MM.1S (cell line): ENCODE results near the gene PRKCH.

ENCODE experiments used
- DNase-seq: peaks from one replicate; pipeline ENCODE4 v3.0.0-alpha.2; 2015
- H2AFZ ChIP-seq: fragments of 300-600 bp; sonication (generic); 2 replicates; pipeline ENCODE4 v1.6.0; 2016; ENCODE audit warnings: antibody characterized with exemption, low read length
- H3F3A ChIP-seq: fragments of 300-600 bp; sonication (generic); 2 replicates; pipeline ENCODE4 v1.6.1; 2016; ENCODE audit warnings: mild to moderate bottlenecking, antibody characterized with exemption, low read length, moderate library complexity, mixed read lengths; ENCODE audit not compliant: insufficient read depth
- H3K27ac ChIP-seq: fragments of 300-600 bp; sonication (generic); 2 replicates; pipeline ENCODE4 v1.5.1; 2016; ENCODE audit warnings: mild to moderate bottlenecking, low read length
- H3K27me3 ChIP-seq: fragments of 300-600 bp; sonication (generic); replicated peaks from 2 replicates; pipeline ENCODE4 v1.6.0; 2016; ENCODE audit warnings: low read length; ENCODE audit not compliant: insufficient read depth
- H3K36me3 ChIP-seq: fragments of 300-600 bp; sonication (generic); replicated peaks from 2 replicates; pipeline ENCODE4 v1.6.1; 2016; ENCODE audit warnings: mild to moderate bottlenecking, low read length, mixed read lengths; ENCODE audit not compliant: insufficient read depth
- H3K4me1 ChIP-seq: fragments of 300-600 bp; sonication (generic); 2 replicates; pipeline ENCODE4 v1.6.1; 2016; ENCODE audit warnings: low read length, mixed read lengths
- H3K4me2 ChIP-seq: fragments of 300-600 bp; sonication (generic); 2 replicates; pipeline ENCODE4 v1.6.0; 2016; ENCODE audit warnings: low read depth, low read length
- H3K4me3 ChIP-seq: fragments of 300-600 bp; sonication (generic); 2 replicates; pipeline ENCODE4 v1.5.1; 2016; ENCODE audit warnings: low read length, mixed read lengths
- H3K79me2 ChIP-seq: fragments of 300-600 bp; sonication (generic); 2 replicates; pipeline ENCODE4 v1.6.1; 2016; ENCODE audit warnings: mixed run types, low read length, mixed read lengths
- H3K9ac ChIP-seq: fragments of 300-600 bp; sonication (generic); 2 replicates; pipeline ENCODE4 v1.6.1; 2016; ENCODE audit warnings: low read length, mixed read lengths
- H3K9me2 ChIP-seq: fragments of 300-600 bp; sonication (generic); replicated peaks from 2 replicates; pipeline ENCODE4 v1.6.1; 2016; ENCODE audit warnings: mild to moderate bottlenecking, low read length, mixed read lengths; ENCODE audit not compliant: insufficient read depth
- H3K9me3 ChIP-seq: fragments of 300-600 bp; sonication (generic); replicated peaks from 2 replicates; pipeline ENCODE4 v1.6.1; 2016; ENCODE audit warnings: mild to moderate bottlenecking, low read length, mixed read lengths; ENCODE audit not compliant: insufficient read depth
- H4K20me1 ChIP-seq: fragments of 300-600 bp; sonication (generic); 2 replicates; pipeline ENCODE4 v1.6.1; 2016; ENCODE audit warnings: mild to moderate bottlenecking, low read length, moderate library complexity, mixed read lengths; ENCODE audit not compliant: insufficient read depth
- EZH2 ChIP-seq: fragments of 300-600 bp; sonication (generic); optimal IDR thresholded peaks from 2 replicates; pipeline ENCODE3; 2017; ENCODE audit warnings: low read depth, mild to moderate bottlenecking, antibody characterized with exemption, low read length, mixed read lengths
- EZH2phosphoT487 ChIP-seq: fragments of 300-600 bp; sonication (generic); IDR thresholded peaks from 2 replicates; pipeline ENCODE4 v1.6.1; 2018; ENCODE audit warnings: antibody characterized with exemption, low read length
- TF ChIP-seq, protein P1 (sequence below): fragments of 300-600 bp; sonication (generic); IDR thresholded peaks from 2 replicates; pipeline ENCODE4 v1.5.1; 2016; ENCODE audit warnings: antibody characterized with exemption, low read length, mixed read lengths

Gene PRKCH

DNA sequence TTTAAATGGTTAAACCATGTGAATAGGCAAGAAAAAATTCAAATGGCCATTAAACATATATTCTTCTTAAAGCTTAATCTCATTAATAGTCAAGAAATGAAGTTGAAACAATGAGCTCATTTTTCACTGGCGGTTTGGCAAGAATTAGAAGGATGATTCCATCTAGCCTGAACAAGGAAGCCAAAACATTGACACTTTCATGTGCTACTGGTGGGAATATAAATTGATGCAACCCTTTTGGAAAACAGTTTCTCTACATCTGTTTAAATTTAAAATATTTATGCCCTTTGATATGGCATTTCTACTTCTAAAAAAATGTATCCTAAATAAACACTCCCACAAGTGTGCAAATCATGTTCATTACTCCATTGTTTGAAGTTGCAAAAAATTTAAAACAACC is 199.2 kb downstream of the PRKCH start:
- TF ChIP-seq, protein P1, sequence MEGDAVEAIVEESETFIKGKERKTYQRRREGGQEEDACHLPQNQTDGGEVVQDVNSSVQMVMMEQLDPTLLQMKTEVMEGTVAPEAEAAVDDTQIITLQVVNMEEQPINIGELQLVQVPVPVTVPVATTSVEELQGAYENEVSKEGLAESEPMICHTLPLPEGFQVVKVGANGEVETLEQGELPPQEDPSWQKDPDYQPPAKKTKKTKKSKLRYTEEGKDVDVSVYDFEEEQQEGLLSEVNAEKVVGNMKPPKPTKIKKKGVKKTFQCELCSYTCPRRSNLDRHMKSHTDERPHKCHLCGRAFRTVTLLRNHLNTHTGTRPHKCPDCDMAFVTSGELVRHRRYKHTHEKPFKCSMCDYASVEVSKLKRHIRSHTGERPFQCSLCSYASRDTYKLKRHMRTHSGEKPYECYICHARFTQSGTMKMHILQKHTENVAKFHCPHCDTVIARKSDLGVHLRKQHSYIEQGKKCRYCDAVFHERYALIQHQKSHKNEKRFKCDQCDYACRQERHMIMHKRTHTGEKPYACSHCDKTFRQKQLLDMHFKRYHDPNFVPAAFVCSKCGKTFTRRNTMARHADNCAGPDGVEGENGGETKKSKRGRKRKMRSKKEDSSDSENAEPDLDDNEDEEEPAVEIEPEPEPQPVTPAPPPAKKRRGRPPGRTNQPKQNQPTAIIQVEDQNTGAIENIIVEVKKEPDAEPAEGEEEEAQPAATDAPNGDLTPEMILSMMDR: no peak
- TF ChIP-seq EZH2phosphoT487: no peak
- TF ChIP-seq EZH2: no peak
- DNase-seq: no peak
- no peaks in the 10 kb centered on the region for H3F3A ChIP-seq
- no peak overlapping the region for H3K4me2 ChIP-seq
- no peak overlapping the region for H2AFZ ChIP-seq
- H3K9me2 ChIP-seq: no peaks in the 10 kb centered on the region
- no peak overlapping the region for H3K27ac ChIP-seq
- H4K20me1 ChIP-seq: no peaks in the 10 kb centered on the region
- no peak overlapping the region for H3K4me3 ChIP-seq
- no peaks in the 10 kb centered on the region for H3K36me3 ChIP-seq
- no peaks in the 10 kb centered on the region for H3K9me3 ChIP-seq
- no peaks in the 10 kb centered on the region for H3K79me2 ChIP-seq
- H3K4me1 ChIP-seq: peaks cover 10% of the 10 kb centered on the region
- no peaks in the 10 kb centered on the region for H3K27me3 ChIP-seq
- H3K9ac ChIP-seq: no peak overlapping the region

DNA sequence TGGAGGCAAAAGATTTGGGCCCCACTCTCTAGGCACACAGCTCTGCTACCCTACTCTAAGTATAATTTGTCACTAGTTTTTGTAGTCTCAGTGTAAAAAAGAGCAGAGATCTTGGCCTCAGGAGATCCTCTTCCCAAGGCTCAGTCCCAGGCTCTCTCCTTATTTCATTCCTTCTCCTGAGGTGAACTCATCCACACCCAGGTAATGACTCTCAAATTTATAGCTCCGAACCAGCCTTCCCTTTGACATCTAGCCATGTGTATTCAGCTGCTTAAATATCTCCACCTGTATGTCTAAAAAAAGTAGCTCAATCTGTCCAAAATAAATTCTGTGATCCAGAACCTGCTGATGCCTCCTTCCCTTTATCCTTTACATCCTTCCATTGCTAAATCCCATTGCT is 200.4 kb downstream of the PRKCH start:
- Histone ChIP-seq H3F3A (no peaks in the 10 kb centered on the region), H3K36me3 (no peaks in the 10 kb centered on the region), H3K9ac (no peak overlapping the region), H3K9me2 (no peaks in the 10 kb centered on the region), H4K20me1 (no peaks in the 10 kb centered on the region), H3K4me2 (no peak overlapping the region), H3K79me2 (no peaks in the 10 kb centered on the region), H3K4me3 (no peak overlapping the region), H2AFZ (no peak overlapping the region), H3K9me3 (no peaks in the 10 kb centered on the region), H3K27me3 (no peaks in the 10 kb centered on the region), H3K4me1 (peaks cover 15% of the 10 kb centered on the region), H3K27ac (no peak overlapping the region)
- no peak for DNase-seq
- TF ChIP-seq, protein P1: no peak
- no peak for TF ChIP-seq EZH2phosphoT487
- no peak for TF ChIP-seq EZH2

DNA sequence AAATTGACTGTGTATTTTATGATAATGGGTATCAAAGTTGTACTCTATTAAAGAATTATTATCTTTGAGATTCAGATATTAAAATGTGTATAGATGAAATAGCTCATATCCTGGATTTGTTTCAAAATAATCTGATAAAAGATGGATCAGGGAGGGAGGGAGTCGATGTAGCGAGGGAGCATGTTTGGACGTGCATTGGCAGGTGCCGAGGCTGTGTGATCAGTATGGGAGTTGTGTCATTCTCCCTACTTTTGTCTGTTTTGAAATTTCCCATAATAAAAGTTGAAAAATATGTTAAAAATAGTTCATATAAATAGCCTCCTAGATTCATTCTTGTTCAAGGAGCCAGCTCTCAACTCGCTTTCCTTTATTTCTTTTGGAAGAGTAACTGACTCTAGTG is 202.4 kb downstream of the PRKCH start:
- H3K9me3 ChIP-seq: no peaks in the 10 kb centered on the region
- H3K9me2 ChIP-seq: no peaks in the 10 kb centered on the region
- H3K36me3 ChIP-seq: no peaks in the 10 kb centered on the region
- no peak overlapping the region for H3K27ac ChIP-seq
- no peak overlapping the region for H3K4me2 ChIP-seq
- TF ChIP-seq, protein P1: no peak
- TF ChIP-seq EZH2phosphoT487 (no peak), EZH2 (no peak)
- no peak overlapping the region for H2AFZ ChIP-seq
- H3K79me2 ChIP-seq: no peaks in the 10 kb centered on the region
- H3K27me3 ChIP-seq: no peaks in the 10 kb centered on the region
- no peak overlapping the region for H3K4me3 ChIP-seq
- H3F3A ChIP-seq: no peaks in the 10 kb centered on the region
- H3K9ac ChIP-seq: no peak overlapping the region
- H4K20me1 ChIP-seq: no peaks in the 10 kb centered on the region
- peaks cover 15% of the 10 kb centered on the region for H3K4me1 ChIP-seq
- DNase-seq: no peak
